ENCODE measurements around the gene WDR44.

- TF ChIP-seq CTCF (IDR thresholded peaks at IDR 0.05): no peak
- TF ChIP-seq POLR2A (IDR thresholded peaks at IDR 0.05): no peak
- no peak for TF ChIP-seq POLR2AphosphoS5 (IDR thresholded peaks at IDR 0.05)
Measured at GRCh38 chrX:118437283-118437682, 91.4 kb downstream of the WDR44 start.
